NCI-H82 (cell line): ENCODE results near the gene CCDC146.
A peak's percentile ranks its signal among the peaks of the same experiment; 100 is the strongest.
"Not testable (repeated sequence)": the region's sequence is repeated elsewhere in the genome, so short reads cannot be mapped to it uniquely, and the experiment has no call there.

Experiments used
- DNase-seq: peaks from one replicate; lab custom pipeline; 2025; lab: John Stamatoyannopoulos, UW

CCDC146 gene

DNA sequence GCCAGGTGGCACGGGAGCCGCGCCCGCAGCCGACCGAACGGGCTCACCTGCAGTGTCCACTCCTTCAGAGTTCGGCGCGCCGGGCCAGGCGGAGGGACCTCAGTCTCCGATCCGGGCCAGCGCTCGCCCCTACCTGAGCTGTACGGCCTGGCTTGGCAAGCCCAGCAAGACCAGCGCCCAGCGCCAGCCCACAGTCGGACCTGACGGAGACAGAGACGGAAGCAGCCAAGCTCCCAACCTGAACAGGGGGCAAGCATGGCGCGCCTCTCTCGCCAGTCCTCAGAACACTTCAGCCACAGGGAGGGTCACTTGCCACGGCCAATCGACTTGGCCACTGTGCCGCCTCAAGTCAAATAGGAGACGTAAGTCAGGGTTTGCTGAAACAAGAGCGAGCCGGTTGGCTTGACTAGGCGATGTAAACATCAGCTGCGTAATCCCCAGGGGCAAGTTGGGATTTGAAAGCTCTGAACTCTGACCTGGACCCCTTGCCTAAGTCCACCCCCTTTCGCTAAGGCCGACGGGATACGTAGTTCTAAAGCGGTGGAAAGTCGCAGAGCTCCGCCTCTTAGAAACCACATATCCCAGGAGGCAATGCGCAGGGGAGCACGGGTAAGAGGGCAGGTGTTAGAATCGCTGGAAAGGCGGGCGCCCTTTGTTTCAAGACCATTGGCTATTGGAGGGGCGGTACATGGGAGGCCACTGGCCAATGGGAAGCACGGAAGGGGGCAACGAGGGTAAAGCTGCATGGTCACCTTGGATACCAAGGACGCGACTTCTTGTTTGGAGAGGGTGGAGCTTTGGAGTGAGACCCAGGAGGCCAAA lies at the start of gene CCDC146:
CCDC146 (plus strand) TSS at position 756 of the 822 bp plus-strand sequence. CDS start 45,054 bp downstream, outside the sequence.
- peak; percentile 100 for DNase-seq

DNA sequence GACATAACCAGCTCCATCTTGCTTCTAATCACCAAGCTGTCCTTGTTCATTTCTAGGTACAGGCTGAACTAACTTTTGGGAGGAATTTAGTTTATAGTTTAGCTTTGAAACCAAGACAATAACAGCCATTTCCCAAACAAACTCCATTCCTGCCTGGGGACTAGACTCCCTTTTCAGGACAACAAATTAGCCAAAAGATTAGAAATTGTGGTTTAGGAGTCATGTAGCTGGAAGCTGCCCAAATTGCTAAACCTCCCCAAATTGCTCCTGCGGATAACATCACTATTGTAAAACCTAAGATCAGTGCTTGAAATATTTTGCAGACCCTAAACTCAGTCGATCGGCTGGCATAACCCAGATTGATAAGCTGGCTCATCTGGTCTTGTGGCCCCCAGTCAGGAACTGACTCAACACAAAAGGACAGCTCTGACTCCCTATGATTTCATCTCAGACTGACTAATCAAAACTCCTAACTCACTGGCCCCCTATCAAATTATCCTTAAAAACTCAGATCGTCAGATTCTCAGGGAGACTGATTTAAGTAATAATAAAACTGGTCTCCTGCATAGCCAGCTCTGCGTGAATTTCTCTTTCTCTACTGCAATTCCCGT lies 47.5 kb upstream of the CCDC146 start:
- DNase-seq, result not testable (repeated sequence)

GRCh38 chr7:77077060-77077459 lies 45.4 kb upstream of the CCDC146 start:
- not testable (repeated sequence) for DNase-seq

DNA sequence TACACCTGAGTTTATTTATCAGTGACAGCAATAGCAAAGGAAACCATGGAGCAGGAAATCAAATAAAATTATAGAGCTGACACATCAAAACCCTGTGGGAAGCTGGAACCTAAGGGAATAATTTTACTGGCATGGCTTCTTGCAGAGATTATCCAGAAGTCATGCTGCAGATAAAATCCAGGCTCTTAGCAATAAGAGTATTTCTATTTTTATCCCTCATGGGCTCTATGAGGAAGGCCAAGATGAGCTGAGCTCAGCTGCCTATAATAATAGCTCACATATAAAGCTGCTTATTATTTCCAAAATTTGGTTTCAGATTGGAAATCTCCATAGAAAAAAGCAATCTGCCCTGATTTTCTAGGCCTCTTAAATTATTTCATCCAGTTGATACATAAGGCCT lies 43.3 kb upstream of the CCDC146 start:
- DNase-seq, result not testable (repeated sequence)

DNA sequence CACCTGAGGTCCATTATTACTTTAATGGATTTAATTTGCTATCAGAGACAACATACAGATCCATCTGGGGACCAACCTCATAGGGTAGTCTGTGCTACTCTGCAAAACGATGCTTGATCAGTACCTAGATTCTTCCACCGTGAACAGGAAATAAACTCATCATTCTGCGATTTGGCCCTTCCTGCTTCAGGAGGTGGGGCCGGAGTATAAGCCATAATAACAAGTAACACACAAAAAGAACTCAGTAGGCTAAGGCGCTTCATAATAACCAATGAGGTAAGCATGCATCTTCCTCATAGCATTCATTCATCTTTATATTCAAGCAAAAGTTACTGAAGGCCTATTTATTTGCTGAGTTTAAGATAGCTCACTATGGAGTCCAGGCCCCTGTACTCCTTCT lies 42.8 kb upstream of the CCDC146 start:
- DNase-seq, result not testable (repeated sequence)

DNA sequence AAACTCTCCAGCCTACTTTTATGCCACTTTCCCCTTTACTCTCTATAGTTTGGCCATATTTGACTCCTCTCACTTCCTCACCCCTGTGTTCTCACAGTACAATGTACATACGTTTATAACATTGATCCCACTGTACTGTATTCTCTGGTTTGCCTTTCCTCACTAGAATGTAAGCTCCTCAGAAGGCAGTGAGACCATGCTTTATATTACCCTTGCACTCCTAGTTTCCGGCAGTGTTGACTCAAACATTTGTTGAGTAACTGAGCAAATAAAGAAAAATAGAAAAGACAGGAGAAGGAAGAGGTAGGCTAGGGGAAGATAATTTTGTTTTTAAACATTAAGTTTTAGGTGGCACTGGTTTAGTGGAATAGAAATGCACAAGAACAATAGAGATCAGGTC lies 42.2 kb upstream of the CCDC146 start:
- not testable (repeated sequence) for DNase-seq

- DNase-seq, result not testable (repeated sequence)
Measured at GRCh38 chr7:77082192-77082591, 40.2 kb upstream of the CCDC146 start.

DNA sequence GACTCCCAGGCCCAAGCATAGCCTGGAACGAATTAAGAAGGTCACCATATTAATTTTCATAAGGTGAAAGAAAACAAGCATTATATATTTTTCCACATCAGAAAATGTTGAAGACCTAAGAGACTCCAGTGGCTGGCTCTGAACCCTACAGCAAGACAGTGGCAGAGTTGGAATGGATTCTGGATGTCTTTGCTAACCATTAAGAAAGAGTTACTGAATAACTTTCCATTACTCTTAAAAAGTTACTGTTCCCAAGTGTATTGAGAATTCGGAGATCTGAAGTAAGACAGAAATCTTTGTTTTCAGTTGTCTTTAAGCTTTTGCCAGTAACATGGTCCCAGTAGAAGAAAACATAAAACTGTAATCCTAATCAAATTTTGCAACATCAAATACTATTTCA lies 30.1 kb upstream of the CCDC146 start:
- DNase-seq, result not testable (repeated sequence)

DNA sequence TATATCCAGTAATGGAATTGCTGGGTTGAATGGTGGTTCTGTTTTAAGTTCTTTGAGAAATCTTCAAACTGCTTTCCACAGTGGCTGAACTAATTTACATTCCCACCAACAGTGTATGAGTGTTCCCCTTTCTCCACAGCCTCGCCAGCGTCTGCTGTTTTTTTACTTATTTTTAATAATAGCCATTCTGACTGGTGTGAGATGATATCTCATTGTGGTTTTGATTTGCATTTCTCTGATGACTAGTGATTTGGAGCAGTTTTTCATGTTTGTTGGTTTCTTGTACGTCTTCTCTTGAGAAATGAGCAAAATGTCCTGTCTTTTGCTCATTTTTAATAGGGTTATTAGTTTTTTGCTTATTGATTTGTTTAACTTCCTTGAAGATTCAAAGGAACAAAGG lies 21.9 kb upstream of the CCDC146 start:
- not testable (repeated sequence) for DNase-seq

DNA sequence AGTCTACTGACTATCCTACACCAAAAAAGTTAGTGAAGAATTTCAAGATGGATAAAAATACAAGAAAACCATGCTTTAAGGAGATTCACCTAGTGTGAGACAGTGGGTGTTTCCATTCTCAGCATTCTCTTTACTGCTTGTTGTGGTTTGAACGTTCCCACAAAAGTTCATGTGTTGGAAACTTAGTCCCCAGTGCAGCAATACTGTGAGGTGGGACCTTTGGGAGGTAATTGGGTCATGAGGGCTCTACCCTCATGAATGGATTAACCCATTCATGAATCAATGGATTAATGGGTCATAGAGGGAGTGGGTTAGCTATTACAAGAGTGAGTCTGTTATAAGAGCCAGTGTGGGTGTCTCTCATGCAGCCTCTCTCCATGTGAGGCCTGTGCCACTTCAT lies 21.2 kb upstream of the CCDC146 start:
- DNase-seq, result not testable (repeated sequence)

- not testable (repeated sequence) for DNase-seq
Measured at GRCh38 chr7:77102671-77103070, 19.7 kb upstream of the CCDC146 start.

- not testable (repeated sequence) for DNase-seq
Measured at GRCh38 chr7:77105904-77106303, 16.5 kb upstream of the CCDC146 start.

DNA sequence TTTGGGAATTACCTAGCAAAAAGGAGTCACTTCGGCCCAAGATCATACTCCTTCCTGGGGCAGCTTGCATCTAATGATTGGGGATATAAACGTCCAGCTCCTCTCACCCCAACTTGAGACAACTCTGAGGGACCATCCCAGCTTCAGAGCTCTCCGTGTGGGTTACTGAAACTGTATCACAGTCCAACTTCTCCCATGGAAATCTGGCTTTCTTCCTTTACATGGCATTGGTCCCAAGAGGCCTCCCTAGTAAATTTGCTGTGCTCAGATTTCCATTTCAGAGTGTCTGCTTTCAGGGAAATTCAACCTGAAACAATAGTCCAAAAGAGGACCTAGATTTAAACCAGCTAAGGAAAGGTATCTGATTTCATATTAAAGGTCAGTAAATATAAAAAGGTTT lies 14.8 kb upstream of the CCDC146 start:
- not testable (repeated sequence) for DNase-seq

DNA sequence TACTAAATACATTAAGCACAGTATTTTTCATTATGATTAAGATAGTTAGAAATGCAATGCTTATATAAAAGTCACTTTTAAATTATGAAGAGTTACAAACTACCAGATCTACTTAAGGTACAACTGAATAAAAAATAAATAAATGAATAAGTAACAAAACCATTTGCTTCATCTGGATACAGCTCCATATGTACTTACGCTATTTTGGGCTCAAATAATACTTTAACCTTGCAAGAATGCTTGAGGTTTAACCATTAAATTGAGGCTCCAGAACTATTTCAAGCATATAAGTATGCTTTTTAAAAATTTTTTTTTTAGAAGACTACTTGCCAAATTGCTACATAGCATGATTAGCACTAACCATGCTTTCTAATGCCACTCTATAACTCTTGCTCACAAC lies 14.1 kb upstream of the CCDC146 start:
- not testable (repeated sequence) for DNase-seq

DNA sequence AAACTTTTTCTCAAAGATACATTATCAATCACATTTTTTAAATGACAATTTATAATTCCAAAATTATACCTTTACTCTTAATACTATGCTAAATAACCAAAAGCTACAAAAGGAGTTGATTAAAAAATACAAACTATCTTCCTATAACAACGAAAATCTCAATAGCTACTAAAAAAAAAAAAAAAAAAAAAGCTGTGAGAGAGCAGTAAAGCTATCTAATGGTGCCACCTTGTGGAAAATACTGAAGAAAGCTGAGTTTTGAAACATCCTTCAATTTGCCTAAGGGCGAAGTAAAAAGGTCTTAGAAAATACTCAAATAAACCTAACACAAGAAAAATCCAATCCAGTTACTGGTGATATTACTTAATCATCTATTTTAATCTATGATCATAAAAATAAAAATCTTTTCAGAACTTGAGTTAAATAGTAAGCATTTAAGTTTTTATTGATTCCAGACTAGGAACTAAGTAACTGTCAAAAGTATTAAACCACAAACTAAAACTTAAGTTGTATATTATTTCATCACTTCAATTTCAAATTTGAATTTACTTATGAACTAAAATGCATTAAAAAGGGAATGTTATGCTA lies 9.6 kb upstream of the CCDC146 start:
- peak; percentile 16 for DNase-seq

- DNase-seq, result not testable (repeated sequence)
Measured at GRCh38 chr7:77125486-77125885, 3.1 kb downstream of the CCDC146 start.

DNA sequence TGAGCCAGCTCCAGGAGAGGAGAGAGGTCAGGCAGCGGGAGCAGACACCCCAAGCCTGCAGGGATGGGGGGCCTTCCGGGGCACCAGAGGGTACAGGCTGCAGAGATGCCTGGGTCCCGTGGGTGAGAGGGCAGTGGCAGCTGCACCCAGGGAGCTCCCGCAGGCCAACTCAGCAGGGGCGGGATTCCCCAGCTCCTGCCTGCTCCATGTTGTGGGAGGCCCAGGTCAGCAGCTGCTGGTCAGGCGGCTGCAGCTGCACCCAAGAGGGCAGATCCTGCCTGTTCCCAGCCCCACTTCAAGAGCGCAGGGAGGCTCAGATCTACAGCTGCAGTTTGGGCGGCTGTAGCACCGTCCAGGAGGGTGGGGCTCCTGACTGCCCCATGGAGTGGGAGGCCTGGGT lies 4.6 kb downstream of the CCDC146 start:
- DNase-seq, result not testable (repeated sequence)

- not testable (repeated sequence) for DNase-seq
Measured at GRCh38 chr7:77128582-77129410, 6.4 kb downstream of the CCDC146 start.

GRCh38 chr7:77131781-77132180 lies 9.4 kb downstream of the CCDC146 start:
- not testable (repeated sequence) for DNase-seq

- not testable (repeated sequence) for DNase-seq
Measured at GRCh38 chr7:77138668-77139067, 16.3 kb downstream of the CCDC146 start.

DNA sequence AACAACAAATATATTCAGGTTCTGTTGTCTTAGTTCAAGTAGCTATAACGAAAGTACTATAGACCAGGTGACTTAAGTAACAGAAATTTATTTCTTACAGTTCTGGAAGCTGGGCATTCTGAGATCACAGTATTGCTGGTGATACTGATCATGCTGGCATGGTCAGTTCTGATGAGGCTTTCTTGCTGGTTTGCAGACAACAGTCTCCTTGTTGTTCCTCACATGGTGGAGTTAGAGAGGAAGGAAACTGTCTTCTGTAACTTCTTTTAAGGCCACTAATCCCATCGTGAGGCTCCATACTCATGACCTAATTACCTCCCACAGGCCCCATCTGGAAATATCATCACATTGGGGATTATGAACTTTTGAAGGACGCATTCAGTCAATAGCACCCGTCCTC lies 17.9 kb downstream of the CCDC146 start:
- DNase-seq, result not testable (repeated sequence)

- DNase-seq, result not testable (repeated sequence)
Measured at GRCh38 chr7:77152232-77152631, 29.8 kb downstream of the CCDC146 start.
